ENCODE data around the gene THRAP3.

THRAP3 gene

GRCh38 chr1:36203027-36203553 is 21.2 kb upstream of the THRAP3 start:
- no peak for DNase-seq (ENCODE audit: low read depth, low spot score)
- no peaks in the 10 kb centered on the region for H3K36me3 ChIP-seq (ENCODE audit: insufficient read depth, insufficient read length, low read length)
- H3K9me3 ChIP-seq (ENCODE audit: insufficient read depth, low read length): no peaks in the 10 kb centered on the region
- TF ChIP-seq SUZ12 (IDR thresholded peaks at IDR 0.05; ENCODE audit: extremely low read depth, insufficient read depth, insufficient read length) (no peak), YY1 (IDR thresholded peaks at IDR 0.05; ENCODE audit: insufficient read depth, insufficient read length) (no peak), ZNF274 (IDR thresholded peaks at IDR 0.05; ENCODE audit: low read depth, low read length) (no peak)
- H3K27me3 ChIP-seq (ENCODE audit: insufficient read depth, insufficient read length): no peaks in the 10 kb centered on the region
- H3K9ac ChIP-seq (ENCODE audit: insufficient read length, low read depth): no peak overlapping the region
- H3K4me1 ChIP-seq (ENCODE audit: insufficient read depth, insufficient read length): peaks cover 13% of the 10 kb centered on the region
- H3K4me3 ChIP-seq (ENCODE audit: insufficient read length, low read depth): no peak overlapping the region

DNA sequence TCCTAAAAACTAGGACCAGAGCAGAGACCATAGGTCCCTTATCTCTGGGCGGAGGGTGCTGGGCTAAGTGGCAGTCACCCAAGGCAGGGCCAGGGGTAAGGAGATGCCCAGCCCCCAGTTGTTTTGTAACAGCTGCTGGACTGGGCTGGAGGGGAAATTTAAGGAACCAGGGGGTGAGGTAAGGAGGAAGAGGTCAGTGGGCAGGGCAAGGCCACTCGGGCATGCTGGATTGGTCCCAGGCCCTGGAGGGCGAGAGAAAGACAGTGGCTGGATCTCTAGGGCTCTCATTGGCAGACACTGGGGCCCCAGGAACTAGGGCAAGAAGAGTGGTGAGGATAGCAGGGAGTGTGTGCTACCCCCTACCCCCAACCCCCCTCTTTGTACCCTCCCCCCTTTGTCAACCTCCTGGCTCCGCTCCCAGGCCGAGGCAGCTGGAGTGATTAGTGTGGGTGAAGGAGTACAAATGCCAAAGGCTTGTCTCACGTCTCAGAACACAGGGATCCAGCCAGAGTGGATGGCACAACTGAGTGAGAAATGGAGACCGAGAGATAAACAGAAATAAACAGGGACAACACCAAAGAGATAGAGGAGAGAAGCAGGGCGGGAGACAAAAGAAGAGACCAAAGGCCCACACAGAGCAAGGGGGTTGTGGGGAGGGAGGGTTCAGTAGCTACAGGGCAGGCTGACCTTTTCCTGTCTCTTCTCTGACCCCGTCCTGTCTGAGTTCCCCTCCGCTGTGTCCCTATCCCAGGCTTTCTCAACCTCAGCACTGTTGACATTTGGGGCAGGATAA is 20.5 kb upstream of the THRAP3 start:
- Histone ChIP-seq H3K9ac (ENCODE audit: insufficient read length, low read depth) (no peak overlapping the region), H3K27me3 (ENCODE audit: insufficient read depth, insufficient read length) (no peaks in the 10 kb centered on the region), H3K4me1 (ENCODE audit: insufficient read depth, insufficient read length) (peaks cover 13% of the 10 kb centered on the region), H3K36me3 (ENCODE audit: insufficient read depth, insufficient read length, low read length) (no peaks in the 10 kb centered on the region), H3K4me3 (ENCODE audit: insufficient read length, low read depth) (no peak overlapping the region), H3K9me3 (ENCODE audit: insufficient read depth, low read length) (no peaks in the 10 kb centered on the region)
- no peak for DNase-seq (ENCODE audit: low read depth, low spot score)
- TF ChIP-seq YY1 (IDR thresholded peaks at IDR 0.05; ENCODE audit: insufficient read depth, insufficient read length): no peak
- TF ChIP-seq SUZ12 (IDR thresholded peaks at IDR 0.05; ENCODE audit: extremely low read depth, insufficient read depth, insufficient read length): no peak
- TF ChIP-seq ZNF274 (IDR thresholded peaks at IDR 0.05; ENCODE audit: low read depth, low read length): no peak

DNA sequence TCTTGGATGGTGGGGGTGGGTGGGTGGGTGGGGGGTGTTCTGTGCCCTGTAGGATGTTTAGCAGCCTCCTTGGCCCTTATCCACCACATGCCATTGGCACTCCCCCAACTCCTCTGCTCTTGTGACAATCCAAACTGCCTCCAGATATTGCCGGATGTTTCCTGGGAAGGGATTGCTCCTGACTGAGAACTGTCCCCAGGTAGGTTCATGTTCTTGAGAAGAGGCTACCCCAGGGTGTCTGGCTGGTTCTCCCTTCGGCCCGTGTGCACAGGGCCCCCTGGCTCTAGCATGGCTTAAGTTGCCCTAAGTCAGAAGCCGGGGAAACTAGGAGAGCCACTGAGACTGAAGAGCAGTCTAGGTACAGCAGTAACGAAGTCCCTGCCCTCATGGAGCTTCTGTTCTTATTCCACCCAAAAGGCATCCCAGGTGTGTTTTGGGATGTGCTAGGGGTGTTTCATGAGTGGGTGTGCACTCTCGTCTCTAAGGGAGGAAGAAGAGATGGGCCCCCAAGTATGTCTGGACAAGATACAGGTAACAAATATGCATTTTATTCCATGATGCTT is 19.8 kb upstream of the THRAP3 start:
- H3K9ac ChIP-seq (ENCODE audit: insufficient read length, low read depth): no peak overlapping the region
- DNase-seq (ENCODE audit: low read depth, low spot score): no peak
- TF ChIP-seq SUZ12 (IDR thresholded peaks at IDR 0.05; ENCODE audit: extremely low read depth, insufficient read depth, insufficient read length) (no peak), YY1 (IDR thresholded peaks at IDR 0.05; ENCODE audit: insufficient read depth, insufficient read length) (no peak), ZNF274 (IDR thresholded peaks at IDR 0.05; ENCODE audit: low read depth, low read length) (no peak)
- H3K4me3 ChIP-seq (ENCODE audit: insufficient read length, low read depth): no peak overlapping the region
- no peaks in the 10 kb centered on the region for H3K9me3 ChIP-seq (ENCODE audit: insufficient read depth, low read length)
- no peaks in the 10 kb centered on the region for H3K36me3 ChIP-seq (ENCODE audit: insufficient read depth, insufficient read length, low read length)
- peaks cover 13% of the 10 kb centered on the region for H3K4me1 ChIP-seq (ENCODE audit: insufficient read depth, insufficient read length)
- no peaks in the 10 kb centered on the region for H3K27me3 ChIP-seq (ENCODE audit: insufficient read depth, insufficient read length)

DNA sequence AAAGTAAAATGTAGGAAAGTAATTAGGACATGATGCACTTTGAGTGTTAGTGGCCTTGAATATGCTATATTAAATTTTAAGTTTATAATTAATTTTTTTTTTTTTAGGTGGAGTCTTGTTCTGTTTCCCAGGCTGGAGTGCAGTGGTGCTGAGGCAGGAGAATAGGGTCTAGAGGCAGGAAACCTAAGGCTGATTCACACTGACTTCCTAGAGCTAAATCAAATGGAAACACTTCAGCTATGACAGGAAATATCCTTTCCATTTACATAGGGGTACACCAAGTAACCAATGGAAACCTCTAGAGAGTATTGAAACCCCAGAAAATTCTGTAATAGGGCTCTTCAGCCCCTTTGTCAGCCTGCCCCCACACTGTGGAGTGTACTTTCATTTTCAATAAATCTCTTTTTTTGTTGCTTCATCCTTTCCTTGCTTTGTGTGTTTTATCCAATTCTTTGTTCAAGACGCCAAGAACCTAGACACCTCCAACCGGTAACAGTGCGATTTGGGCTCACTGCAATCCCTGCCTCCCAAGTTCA is 17.9 kb upstream of the THRAP3 start:
- Histone ChIP-seq H3K36me3 (ENCODE audit: insufficient read depth, insufficient read length, low read length) (no peaks in the 10 kb centered on the region), H3K4me1 (ENCODE audit: insufficient read depth, insufficient read length) (peaks cover 13% of the 10 kb centered on the region), H3K4me3 (ENCODE audit: insufficient read length, low read depth) (no peak overlapping the region), H3K9ac (ENCODE audit: insufficient read length, low read depth) (peak overlapping the region; percentile 42), H3K27me3 (ENCODE audit: insufficient read depth, insufficient read length) (no peaks in the 10 kb centered on the region), H3K9me3 (ENCODE audit: insufficient read depth, low read length) (no peaks in the 10 kb centered on the region)
- TF ChIP-seq YY1 (IDR thresholded peaks at IDR 0.05; ENCODE audit: insufficient read depth, insufficient read length) (no peak), SUZ12 (IDR thresholded peaks at IDR 0.05; ENCODE audit: extremely low read depth, insufficient read depth, insufficient read length) (no peak), ZNF274 (IDR thresholded peaks at IDR 0.05; ENCODE audit: low read depth, low read length) (no peak)
- no peak for DNase-seq (ENCODE audit: low read depth, low spot score)

DNA sequence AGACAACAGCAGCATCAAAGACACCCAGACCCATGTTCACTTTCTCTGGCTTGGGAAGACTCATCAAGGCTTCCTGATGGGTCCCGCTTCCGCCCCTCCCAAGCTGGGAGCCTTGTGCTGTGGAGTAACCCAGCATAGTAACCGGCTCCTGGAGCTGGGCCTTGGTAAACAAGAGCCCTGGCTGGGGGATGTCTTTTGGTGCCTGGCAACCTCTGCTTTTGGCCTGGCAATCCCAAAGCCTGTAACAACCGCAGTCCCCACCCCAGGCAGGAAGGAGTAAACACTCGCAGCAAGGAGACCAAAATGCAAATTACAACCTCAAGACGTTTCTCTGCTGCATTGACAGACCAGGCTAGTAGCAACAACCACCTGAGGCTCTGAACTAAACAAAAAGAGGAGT is 16.9 kb upstream of the THRAP3 start:
- H3K4me1 ChIP-seq (ENCODE audit: insufficient read depth, insufficient read length): peaks cover 13% of the 10 kb centered on the region
- H3K36me3 ChIP-seq (ENCODE audit: insufficient read depth, insufficient read length, low read length): no peaks in the 10 kb centered on the region
- DNase-seq (ENCODE audit: low read depth, low spot score): peak; percentile 69
- no peak overlapping the region for H3K4me3 ChIP-seq (ENCODE audit: insufficient read length, low read depth)
- peak overlapping the region; percentile 22 for H3K9ac ChIP-seq (ENCODE audit: insufficient read length, low read depth)
- TF ChIP-seq YY1 (IDR thresholded peaks at IDR 0.05; ENCODE audit: insufficient read depth, insufficient read length): no peak
- no peak for TF ChIP-seq ZNF274 (IDR thresholded peaks at IDR 0.05; ENCODE audit: low read depth, low read length)
- no peak for TF ChIP-seq SUZ12 (IDR thresholded peaks at IDR 0.05; ENCODE audit: extremely low read depth, insufficient read depth, insufficient read length)
- H3K9me3 ChIP-seq (ENCODE audit: insufficient read depth, low read length): no peaks in the 10 kb centered on the region
- no peaks in the 10 kb centered on the region for H3K27me3 ChIP-seq (ENCODE audit: insufficient read depth, insufficient read length)

DNA sequence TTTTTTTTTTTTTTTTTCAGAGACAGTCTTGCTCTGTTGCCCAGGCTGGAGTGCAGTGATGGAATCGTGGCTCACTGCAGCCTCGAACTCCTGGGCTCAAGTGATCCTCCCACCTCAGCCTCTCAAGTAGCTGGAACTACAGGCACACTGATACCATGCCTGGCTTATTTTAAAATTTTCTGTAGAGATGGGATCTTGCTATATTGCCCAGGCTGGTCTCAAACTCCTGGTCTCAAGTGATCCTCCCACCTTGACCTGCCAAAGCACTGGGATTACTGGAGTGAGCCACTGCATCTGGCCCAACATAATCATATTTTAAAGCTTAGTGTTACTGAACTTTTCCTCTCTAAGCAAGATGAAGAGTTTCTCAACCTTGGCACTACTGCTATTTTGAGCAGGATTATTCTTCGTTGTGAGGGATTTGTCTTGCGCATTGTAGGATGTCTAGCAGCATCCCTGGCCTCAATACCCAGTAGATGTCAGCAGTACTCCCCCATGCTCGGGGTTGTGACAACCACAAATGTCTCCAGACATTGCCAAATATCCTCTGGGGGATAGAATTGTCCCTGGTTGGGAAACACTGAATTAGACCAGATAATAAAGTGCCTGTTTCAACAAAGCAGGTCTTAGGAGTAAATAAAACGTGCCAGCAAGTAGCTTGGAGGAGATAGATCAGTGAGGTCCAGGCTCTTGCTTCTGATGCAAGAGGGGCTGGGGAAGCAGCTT is 15.1 kb upstream of the THRAP3 start:
- no peak for DNase-seq (ENCODE audit: low read depth, low spot score)
- Histone ChIP-seq H3K9me3 (ENCODE audit: insufficient read depth, low read length) (no peaks in the 10 kb centered on the region), H3K9ac (ENCODE audit: insufficient read length, low read depth) (no peak overlapping the region), H3K27me3 (ENCODE audit: insufficient read depth, insufficient read length) (no peaks in the 10 kb centered on the region), H3K4me1 (ENCODE audit: insufficient read depth, insufficient read length) (peaks cover 8% of the 10 kb centered on the region), H3K4me3 (ENCODE audit: insufficient read length, low read depth) (no peak overlapping the region), H3K36me3 (ENCODE audit: insufficient read depth, insufficient read length, low read length) (no peaks in the 10 kb centered on the region)
- TF ChIP-seq SUZ12 (IDR thresholded peaks at IDR 0.05; ENCODE audit: extremely low read depth, insufficient read depth, insufficient read length) (no peak), YY1 (IDR thresholded peaks at IDR 0.05; ENCODE audit: insufficient read depth, insufficient read length) (no peak), ZNF274 (IDR thresholded peaks at IDR 0.05; ENCODE audit: low read depth, low read length) (no peak)
